ENCODE data around the gene CCL24. TPM values are rescaled to one million over a fixed set of nuclear protein-coding genes. Genes with fewer than 3 reads are reported as not detected.
A peak's percentile ranks its signal among the peaks of the same experiment; 100 is the strongest.
"Not testable (repeated sequence)": the region's sequence is repeated elsewhere in the genome, so short reads cannot be mapped to it uniquely, and the experiment has no call there.

CCL24 gene
- total RNA-seq, 1 donor from 2014 or later: not detected

DNA sequence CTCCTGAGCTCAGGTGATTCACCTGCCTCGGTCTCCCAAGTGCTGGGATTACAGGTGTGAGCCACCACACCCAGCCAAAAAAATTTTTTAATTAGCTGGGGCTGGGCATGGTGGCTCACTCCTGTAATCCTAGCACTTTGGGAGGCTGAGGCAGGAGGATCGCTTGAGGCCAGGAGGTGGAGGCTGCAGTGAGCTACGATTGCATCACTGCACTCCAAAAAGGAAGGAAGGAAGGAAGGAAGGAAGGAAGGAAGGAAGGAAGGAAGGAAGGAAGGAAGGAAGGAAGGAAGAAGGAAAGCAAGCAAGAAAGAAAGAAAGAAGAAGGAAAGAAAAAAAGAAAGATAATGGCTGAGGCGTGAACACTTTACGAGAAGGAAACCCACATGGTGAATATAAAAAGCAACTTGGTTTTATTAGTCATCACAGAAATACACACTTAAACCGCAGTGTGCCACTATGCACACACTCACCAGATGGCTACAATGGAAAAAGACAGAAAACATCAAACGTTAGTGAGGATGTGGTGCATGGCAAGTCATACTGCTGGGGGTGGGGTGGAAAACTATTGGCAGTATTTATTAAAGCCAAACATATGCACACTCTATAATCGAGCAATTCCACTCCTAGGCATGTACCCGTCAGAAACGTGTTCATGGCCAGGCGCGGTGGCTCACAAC lies 37.2 kb downstream of the CCL24 start:
- H3K9me3 Mint-ChIP-seq: no peaks in the 10 kb centered on the region
- no peaks in the 10 kb centered on the region for H3K36me3 Mint-ChIP-seq (ENCODE audit: low read depth)
- no peak for DNase-seq (ENCODE audit: low read depth, low spot score)
- H3K4me1 Mint-ChIP-seq: no peaks in the 10 kb centered on the region
- H3K4me3 Mint-ChIP-seq: no peak overlapping the region
- no peak overlapping the region for H3K27ac Mint-ChIP-seq (ENCODE audit: unreplicated experiment)
- peaks cover 12% of the 10 kb centered on the region for H3K27me3 Mint-ChIP-seq (ENCODE audit: low read depth)
- TF ChIP-seq CTCF (conservative IDR thresholded peaks at IDR 0.05): no peak

DNA sequence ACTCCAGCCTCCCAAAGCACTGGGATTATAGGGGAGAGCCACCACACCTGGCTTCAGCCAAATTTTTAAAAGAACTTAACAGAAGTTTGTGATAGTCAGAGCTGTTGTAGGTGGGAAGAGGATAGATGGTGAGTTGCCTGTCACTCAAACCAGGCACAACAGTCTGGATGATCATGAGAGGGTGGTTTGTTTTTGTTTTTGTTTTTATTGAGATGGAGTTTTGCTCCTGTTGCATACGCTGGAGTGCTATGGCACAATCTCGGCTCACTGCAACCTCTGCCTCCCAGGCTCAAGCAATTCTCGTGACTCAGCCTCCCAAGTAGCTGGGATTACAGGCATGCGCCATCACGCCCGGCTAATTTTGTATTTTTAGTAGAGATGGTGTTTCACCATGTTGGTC lies 39.6 kb downstream of the CCL24 start:
- H3K36me3 Mint-ChIP-seq (ENCODE audit: low read depth); H3K4me3 Mint-ChIP-seq; H3K4me1 Mint-ChIP-seq; DNase-seq (ENCODE audit: low read depth, low spot score); H3K9me3 Mint-ChIP-seq; H3K27ac Mint-ChIP-seq (ENCODE audit: unreplicated experiment); H3K27me3 Mint-ChIP-seq (ENCODE audit: low read depth): not testable (repeated sequence)

DNA sequence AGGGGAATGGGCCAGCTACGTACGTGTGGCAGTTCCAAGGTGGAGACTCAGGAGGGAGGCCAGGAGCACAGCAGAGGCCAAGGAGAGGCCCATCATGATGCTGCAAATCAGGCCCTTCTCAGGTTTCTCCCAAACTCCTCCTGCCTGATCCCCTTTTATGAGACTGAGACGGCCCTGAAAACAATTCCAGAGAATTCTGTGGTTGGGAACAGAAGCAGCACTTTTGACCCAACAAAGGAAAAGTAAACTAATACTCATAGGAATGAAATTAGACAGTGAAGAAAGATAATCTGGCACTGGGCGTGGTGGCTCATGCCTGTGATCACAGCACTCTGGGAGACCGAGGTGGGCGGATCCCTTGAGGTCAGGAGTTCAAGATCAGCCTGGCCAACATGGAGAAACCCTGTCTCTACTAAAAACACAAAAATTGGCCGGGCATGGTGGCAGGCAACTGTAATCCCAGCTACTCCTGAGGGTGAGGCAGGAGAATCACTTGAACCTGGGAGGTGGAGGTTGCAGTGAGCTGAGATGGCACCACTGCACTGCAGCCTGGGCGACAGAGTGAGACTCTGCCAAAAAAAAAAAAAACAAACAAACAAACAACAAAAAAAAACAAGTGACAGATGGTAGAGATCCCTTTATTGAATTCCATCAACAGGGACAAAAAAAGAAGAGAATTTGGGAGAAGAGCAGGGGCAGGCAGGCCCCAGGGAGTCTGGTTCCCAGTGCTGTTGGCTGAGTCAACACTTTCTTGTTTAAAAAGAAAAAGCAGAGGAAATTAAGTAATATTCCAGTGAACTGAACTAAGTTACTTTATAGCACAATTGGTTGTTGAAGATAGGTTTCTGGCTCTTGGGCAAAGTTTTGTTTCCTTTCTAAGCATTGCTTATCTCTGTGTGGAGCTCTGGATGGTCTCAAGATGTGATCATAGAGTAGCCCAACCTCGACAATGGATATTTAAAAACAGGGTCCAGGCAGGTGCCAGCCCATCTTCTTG lies 41.2 kb downstream of the CCL24 start, which contains the start of gene CCL26:
Gene CCL26, minus strand, starts transcription at position 131 of the 997 bp plus-strand sequence. Its CDS starts 35 bp downstream, at position 96.
- no peak for TF ChIP-seq CTCF (conservative IDR thresholded peaks at IDR 0.05)
- Mint-ChIP-seq H3K9me3 (peaks cover 2% of the 10 kb centered on the region), H3K4me3 (no peak within 1 kb of the TSS), H3K27me3 (ENCODE audit: low read depth) (no peaks in the 10 kb centered on the region), H3K4me1 (no peaks in the 10 kb centered on the region), H3K36me3 (ENCODE audit: low read depth) (no peaks in the 10 kb centered on the region), H3K27ac (ENCODE audit: unreplicated experiment) (no peak within 1 kb of the TSS)
- DNase-seq (ENCODE audit: low read depth, low spot score): no peak

DNA sequence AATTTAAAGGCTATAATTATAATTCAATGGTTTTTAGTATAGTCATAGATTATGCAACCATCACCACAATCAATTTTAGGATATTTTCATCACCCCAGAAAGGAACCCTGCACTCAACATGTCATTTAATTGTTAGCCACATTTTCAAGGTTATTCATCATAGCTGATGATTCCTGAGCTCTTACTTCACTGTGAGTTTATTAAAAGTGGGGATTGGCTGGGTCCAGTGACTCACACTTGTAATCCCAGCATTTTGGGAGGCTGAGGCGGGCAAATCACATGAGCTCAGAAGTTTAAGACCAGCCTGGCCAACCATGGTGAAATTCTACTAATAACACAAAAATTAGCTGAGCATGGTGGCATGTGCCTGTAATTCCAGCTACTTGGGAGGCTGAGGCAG lies 42.4 kb downstream of the CCL24 start:
- H3K27ac Mint-ChIP-seq (ENCODE audit: unreplicated experiment): no peak overlapping the region
- H3K27me3 Mint-ChIP-seq (ENCODE audit: low read depth): no peaks in the 10 kb centered on the region
- H3K36me3 Mint-ChIP-seq (ENCODE audit: low read depth): no peaks in the 10 kb centered on the region
- H3K4me3 Mint-ChIP-seq: no peak overlapping the region
- no peak for TF ChIP-seq CTCF (conservative IDR thresholded peaks at IDR 0.05)
- no peak for DNase-seq (ENCODE audit: low read depth, low spot score)
- H3K4me1 Mint-ChIP-seq: no peaks in the 10 kb centered on the region
- H3K9me3 Mint-ChIP-seq: peaks cover 3% of the 10 kb centered on the region

- no peak for DNase-seq (ENCODE audit: low read depth, low spot score)
- Mint-ChIP-seq H3K36me3 (ENCODE audit: low read depth) (no peaks in the 10 kb centered on the region), H3K4me3 (no peak overlapping the region), H3K27ac (ENCODE audit: unreplicated experiment) (no peak overlapping the region), H3K4me1 (peaks cover 3% of the 10 kb centered on the region), H3K27me3 (ENCODE audit: low read depth) (no peaks in the 10 kb centered on the region), H3K9me3 (peaks cover 1% of the 10 kb centered on the region)
- TF ChIP-seq CTCF (conservative IDR thresholded peaks at IDR 0.05): peak; percentile 80
Measured at GRCh38 chr7:75762350-75762917, 51.2 kb downstream of the CCL24 start.

DNA sequence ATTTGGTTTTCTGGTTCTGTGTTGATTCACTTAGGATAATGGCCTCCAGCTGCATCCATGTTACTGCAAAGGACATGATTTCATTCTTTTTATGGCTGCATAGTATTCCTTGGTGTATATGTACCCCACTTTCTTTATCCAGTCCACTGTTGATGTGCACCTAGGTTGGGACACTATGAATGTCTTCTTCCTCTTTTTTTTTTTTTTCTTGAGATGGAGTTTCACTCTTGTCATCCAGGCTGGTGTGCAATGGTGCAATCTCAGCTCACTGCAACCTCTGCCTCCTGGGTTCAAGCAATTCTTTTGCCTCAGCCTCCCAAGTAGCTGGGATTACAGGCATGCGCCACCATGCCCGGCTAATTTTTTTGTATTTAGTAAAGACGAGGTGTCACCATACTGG lies 51.8 kb downstream of the CCL24 start:
- DNase-seq (ENCODE audit: low read depth, low spot score); H3K4me1 Mint-ChIP-seq; H3K4me3 Mint-ChIP-seq; H3K27ac Mint-ChIP-seq (ENCODE audit: unreplicated experiment); H3K9me3 Mint-ChIP-seq; H3K36me3 Mint-ChIP-seq (ENCODE audit: low read depth); H3K27me3 Mint-ChIP-seq (ENCODE audit: low read depth): not testable (repeated sequence)

Other genes starting within 250 kb of the CCL24 start
- gene HIP1, start 74.9 kb downstream of the CCL24 start, total RNA-seq: 84.4 and 87.3 TPM in 2 replicates
- not detected in 2 replicates for gene CCL26, start 41.6 kb downstream of the CCL24 start, total RNA-seq
- 80.2 and 80.5 TPM in 2 replicates for gene RHBDD2, start 65.2 kb upstream of the CCL24 start, total RNA-seq
- 123 and 126 TPM in 2 replicates for gene POR, start 101.3 kb upstream of the CCL24 start, total RNA-seq
- gene TMEM120A, start 180.8 kb upstream of the CCL24 start, total RNA-seq: 33.4 and 41.8 TPM in 2 replicates
- 33.6 and 38.8 TPM in 2 replicates for gene STYXL1, start 234.2 kb upstream of the CCL24 start, total RNA-seq
- gene MDH2, start 234.3 kb upstream of the CCL24 start, total RNA-seq: 169 and 173 TPM in 2 replicates